ENCODE results near the gene ATP11C.
"Not testable (repeated sequence)": the region's sequence is repeated elsewhere in the genome, so short reads cannot be mapped to it uniquely, and the experiment has no call there.

The ATP11C gene

DNA sequence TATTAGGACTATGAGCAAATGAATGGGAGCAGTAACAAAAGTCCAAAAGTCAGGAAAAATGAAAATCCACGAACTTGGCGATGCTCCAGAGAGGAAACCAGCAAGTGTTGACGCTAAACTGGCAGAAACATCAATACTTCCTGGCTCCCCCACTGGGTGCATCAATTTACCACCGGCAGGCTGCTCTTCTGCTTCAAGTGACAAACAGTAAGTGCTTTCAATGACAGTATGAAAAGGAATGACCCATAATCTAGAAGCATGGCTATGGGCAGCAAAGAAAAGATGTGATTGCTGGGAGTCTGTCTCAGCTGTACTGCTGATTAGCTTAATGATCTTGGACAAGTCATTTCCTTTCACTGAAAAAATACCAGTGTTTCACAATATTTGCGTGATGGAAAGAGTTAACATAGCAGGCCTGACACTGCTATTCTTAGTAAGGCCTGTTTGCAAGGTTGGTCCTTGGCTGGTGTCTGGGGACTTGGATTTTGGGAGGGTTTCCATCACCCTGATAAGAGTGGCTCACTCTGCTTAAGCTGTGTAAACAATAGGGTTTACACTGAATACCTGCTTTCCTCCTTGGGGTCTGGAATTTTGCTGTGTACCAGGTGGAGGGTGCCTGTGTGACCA lies 8.7 kb downstream of the ATP11C start:
- no peak for DNase-seq

DNA sequence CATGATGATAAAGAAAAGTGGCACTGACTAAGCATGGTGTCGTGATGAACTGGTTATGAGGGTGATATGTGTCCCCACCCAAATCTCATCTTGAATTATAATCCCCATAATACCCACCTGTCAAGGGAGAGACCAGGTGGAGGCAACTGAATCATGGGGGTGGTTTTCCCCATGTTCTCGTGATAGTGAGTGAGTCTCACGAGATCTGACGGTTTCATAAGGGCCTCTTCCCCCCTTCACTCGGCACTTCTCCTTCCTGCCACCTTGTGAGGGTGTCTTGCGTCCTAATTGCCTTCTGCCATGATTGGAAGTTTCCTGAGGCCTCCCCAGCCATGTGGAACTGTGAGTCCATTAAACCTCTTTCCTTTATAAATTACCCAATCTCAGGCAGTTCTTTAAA lies 11.7 kb downstream of the ATP11C start:
- DNase-seq, result not testable (repeated sequence)

- DNase-seq, result no peak
These were observed 12.5 kb downstream of the ATP11C start for GRCh38 chrX:139920316-139920715.

GRCh38 chrX:139914421-139914820 lies 18.4 kb downstream of the ATP11C start:
- no peak for DNase-seq

- no peak for DNase-seq
These were observed 23.1 kb downstream of the ATP11C start for GRCh38 chrX:139909712-139910111.

GRCh38 chrX:139907078-139907477 lies 25.8 kb downstream of the ATP11C start:
- no peak for DNase-seq

DNA sequence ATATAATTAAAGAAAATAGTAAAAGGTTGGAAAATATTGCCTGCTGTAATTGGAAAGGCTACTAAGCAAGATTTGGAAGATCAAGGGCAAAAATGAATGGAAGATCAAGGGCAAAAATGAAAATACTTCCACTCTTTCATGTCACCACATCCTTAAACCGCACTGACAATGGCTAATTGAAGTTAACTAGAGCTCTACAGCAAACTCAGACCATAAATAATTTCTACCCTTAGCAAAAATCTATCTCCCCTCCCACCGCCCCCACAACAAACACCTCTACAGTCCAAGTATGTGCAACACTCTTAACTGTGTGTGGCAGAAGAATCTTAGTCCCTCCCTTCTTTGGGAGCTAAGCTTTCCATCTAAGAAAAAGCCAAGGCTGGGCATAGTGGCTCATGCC lies 27.1 kb downstream of the ATP11C start:
- DNase-seq, result no peak

DNA sequence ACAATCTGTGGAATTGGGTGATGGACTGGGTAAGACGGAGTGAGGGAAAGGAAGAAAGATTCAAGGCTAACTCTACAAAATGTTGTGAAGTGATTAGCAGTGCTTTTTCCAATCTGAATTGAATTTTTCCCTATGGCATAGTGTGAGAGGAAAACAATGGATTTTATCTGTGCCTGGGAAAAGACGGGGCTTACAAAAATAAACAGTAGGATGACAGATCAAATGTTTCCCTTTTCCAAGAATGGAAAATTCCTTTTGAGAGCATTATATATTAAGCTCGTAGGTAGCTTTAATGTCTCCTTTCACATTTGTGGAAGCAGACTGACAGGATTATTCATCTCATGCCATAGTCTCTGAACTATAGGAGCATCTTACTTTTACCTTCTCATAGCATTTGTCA lies 27.8 kb downstream of the ATP11C start:
- no peak for DNase-seq

- no peak for DNase-seq
These were observed 29.6 kb downstream of the ATP11C start for GRCh38 chrX:139903210-139903609.

DNA sequence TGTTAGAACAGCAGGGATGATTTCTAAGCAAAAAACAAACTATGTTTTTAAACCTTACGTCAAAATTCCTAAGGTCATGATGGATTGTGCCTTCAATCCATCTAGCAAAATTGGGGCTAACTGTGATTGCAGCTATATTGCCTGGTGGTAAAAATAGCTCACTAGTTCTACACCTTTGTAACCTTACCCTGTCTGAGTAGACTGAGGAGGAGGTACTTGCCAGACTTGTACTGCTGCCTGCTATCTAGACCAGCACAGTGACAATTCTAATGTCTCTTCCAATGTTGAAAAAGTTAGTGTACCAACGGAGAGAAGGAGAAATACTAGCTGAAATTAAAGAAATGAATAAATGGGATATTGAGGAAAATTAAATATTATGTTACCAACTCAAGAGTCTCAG lies 30.3 kb downstream of the ATP11C start:
- no peak for DNase-seq

DNA sequence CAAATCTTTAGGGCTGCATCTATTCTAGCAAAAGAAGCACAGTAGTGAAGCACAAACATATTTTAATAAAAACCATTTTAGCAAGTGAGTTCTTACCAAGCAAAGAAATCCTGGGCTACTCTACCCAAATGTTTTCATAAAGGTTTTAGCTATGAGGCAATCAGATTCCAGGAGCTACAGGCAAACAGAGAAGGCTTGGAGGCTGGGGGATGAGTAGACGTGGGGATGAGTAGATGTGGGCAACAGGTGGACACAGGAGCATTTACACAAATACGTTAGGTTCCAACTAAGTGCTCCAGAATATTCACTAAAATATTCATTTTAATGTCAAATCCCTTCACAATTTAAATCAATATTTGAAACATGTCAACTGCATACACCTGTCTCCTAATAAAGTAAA lies 34.5 kb downstream of the ATP11C start:
- DNase-seq, result no peak

GRCh38 chrX:139892512-139892911 lies 40.3 kb downstream of the ATP11C start:
- DNase-seq, result no peak

GRCh38 chrX:139890991-139891700 lies 41.7 kb downstream of the ATP11C start:
- DNase-seq, result no peak

DNA sequence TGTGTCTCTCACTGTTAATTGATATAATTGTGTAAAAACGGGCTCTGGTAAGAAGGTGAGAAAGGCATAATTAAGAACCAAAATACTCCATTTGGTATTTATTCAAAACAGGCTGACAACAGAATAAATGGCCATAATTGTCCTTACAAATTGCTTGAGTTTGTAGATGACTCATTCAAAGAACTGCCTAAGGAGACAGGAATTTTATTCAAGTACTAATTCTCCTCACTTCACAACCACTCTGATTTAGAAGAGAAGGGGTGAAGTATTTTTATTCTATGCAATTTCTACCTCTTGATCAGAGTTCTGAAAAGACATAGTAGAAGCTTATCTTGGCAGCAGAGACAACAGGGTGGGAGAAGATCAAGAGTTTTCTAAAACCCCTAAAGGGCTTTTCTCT lies 43.1 kb downstream of the ATP11C start:
- DNase-seq, result no peak

DNA sequence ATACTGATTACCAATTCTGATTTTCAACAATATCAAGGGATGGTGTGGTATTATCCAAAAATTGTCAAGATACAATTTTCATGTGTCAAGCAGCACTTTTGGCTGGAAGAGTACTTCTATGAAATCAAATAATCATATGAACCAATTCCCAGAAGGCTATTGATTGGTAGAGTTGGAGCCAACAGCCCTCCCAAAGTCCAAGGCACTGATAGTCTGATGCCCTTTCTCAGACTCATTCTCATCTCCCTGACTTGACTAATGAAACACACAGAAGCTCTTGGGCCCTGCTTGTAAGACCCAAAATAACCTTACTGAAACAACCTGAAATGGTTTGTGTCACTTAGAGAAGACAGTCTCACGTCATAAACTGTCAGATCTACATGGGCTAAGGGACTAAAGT lies 48.9 kb downstream of the ATP11C start:
- no peak for DNase-seq

DNA sequence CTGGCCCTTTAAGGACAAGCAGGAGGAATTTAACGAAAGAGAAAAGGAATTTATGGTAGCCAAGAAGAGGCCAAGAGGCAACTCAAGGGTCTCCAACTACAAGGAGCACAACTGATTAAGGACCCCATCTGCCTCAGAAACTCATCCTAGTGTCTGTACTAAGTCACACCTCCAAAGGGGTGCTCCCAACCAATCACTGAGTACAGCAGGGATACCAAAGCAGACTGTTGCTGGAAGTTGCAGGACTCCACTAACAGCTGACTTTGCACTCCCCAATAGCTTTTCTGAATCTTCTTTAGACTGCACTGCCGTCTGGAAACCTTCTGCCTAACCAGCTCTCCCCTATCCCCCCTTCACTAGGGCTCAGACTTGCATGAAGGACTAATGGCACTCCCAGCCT lies 50.6 kb downstream of the ATP11C start:
- no peak for DNase-seq

GRCh38 chrX:139881572-139881971 lies 51.3 kb downstream of the ATP11C start:
- no peak for DNase-seq

DNA sequence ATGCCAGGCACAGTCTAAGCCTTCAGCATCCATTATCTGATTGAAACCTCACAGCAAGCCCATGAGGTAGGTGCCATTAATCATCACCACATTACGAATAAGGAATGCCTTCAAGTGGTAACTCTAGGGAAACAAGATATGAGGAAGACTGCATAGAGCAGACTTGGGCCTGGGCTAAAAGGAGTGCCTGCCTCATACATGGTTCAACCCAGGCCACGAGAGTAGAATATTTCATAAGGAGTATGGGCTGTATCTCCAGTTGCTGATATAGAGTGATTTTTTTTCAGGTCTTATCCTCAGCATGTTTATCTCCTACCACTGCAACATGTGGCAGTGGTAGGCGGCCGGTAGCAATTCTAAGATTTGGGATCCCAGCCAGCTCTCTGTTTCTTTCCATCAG lies 51.7 kb downstream of the ATP11C start:
- DNase-seq, result no peak

DNA sequence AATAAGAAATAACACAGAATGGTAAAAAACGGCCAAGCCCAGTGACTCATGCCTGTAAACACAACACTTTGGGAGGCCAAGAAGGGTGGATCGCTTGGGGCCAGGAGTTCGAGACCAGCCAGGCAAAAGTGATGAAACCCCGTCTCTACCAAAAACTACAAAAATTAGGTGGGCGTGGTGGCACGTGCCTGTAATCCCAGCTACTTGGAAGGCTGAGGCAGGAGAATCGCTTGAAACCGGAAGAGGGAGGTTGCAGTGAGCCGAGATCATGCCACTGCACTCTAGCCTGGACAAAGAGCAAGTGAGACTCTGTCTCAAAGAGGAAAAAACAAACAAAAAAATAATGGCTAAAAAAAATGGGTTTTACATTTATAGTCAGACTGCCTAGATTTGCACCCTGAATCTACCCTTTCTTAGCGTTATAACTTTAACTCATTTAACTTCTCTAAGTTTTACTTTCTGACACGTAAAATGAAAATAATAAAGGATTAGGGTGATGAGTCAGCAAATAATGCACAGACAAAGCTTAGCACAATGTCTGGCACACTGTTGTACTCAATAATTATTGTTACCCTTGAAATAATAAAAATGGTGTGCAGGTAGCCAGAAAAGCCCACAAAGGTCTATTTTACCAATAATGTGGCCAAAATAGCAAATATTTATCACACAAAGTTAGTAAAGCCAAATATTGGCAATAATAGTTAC lies 55.0 kb downstream of the ATP11C start:
- no peak for DNase-seq

GRCh38 chrX:139875841-139876240 lies 57.0 kb downstream of the ATP11C start:
- no peak for DNase-seq

GRCh38 chrX:139869796-139870195 lies 63.1 kb downstream of the ATP11C start:
- no peak for DNase-seq

DNA sequence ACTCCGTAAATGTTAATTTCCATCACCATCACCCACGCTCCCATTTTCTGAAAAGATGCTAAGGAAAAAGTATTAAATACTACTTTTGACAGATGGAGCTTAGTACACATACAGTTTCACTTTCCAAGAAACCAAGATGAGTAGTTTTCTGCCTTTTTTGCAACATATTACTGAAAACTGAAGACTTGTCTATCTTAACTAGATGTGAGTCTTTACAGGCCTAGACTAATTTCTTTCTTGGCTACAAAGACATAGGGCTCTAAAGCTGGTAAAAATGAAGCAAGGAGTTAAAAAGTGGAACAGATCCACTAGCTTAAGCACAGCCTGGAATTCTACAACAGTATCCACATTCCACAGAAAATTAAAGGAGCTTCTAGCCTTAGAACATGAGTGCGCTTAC lies 68.2 kb downstream of the ATP11C start:
- DNase-seq, result no peak

GRCh38 chrX:139862208-139862607 lies 70.6 kb downstream of the ATP11C start:
- no peak for DNase-seq

GRCh38 chrX:139856826-139857225 lies 76.0 kb downstream of the ATP11C start:
- DNase-seq, result not testable (repeated sequence)
